Activated CD8-positive, alpha-beta memory T cell treated with anti-CD3 and anti-CD28 coated beads, Interleukin-2, amount 50 U/mL, for 48 hours (primary cell): ENCODE results near the gene CDX2.

Experiments
- DNase-seq: peaks from one replicate; pipeline ENCODE4 v3.0.0-alpha.2; 2020

CDX2 gene

DNA sequence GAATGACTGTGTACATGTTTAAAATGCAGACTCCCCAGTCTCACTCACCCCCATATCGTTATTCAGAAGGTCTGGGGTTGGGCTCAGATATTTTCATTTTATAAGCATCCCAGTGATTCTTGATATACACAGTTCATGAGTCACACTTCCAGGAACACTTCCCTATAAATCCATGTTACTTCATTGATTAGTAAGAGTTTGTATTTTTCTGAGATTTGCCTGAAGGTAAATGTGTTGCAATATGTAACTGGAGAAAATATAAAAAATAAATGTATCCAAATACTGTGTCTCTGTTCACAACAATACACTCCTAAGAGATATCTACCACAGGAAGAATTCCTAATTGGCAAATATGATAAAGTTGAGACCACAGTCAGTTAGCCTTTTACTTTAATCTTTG lies 56.0 kb downstream of the CDX2 start:
- DNase-seq = no peak

DNA sequence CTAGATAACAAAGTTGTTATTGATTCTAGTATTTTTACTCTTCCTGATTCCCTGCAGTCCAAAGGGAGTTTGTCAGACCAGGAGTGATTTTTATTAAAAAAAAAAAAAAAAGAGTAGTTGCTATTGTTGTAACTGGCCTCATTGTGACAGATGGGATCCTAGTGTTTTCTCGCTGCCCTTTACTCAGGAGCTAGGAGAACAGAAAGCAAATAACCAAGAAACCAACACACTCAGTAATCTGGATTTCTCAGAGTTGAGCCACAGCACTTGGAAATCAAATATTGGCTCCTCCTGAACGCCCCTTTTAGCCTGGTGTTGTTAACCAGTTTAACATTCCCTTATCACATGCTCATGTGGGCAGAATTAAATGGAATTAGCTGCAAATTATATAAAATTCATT lies 57.6 kb downstream of the CDX2 start:
- DNase-seq = no peak
